HepG2 (cell line): ENCODE measurements around the gene BRPF1. TPM values are rescaled to one million over a fixed set of nuclear protein-coding genes. Genes with fewer than 3 reads are reported as not detected.

Experiments used
- ATAC-seq: fragments of 200-7000 bp; cut with Tn5 transposase; 3 replicates; pipeline ENCODE4 v1.9.1; 2020; ENCODE audit warnings: mild to moderate bottlenecking, moderate library complexity
- BruUV-seq: library from RNA; stranded (reverse); fragments of 400-500 nt; replicated peaks from 2 replicates; lab custom pipeline; 2021; lab: Mats Ljungman, UMichigan
- CTCF ChIA-PET: fragments of 300-600 bp; formaldehyde crosslinking; extraction: SDS; loops from one replicate; lab custom pipeline; 2021; ENCODE audit warnings: low total read pairs, inconsistent platforms, low intra/inter-chr PET ratio; lab: Yijun Ruan, JAX
- POLR2A ChIA-PET: fragments of 350-600 bp; sonication (Branson Sonifier 250); formaldehyde crosslinking; loops from one replicate; lab custom pipeline; 2020; ENCODE audit warnings: antibody characterized with exemption, inconsistent platforms; lab: Yijun Ruan, JAX
- DNase-seq: peaks from one replicate; pipeline ENCODE4 v3.0.0-alpha.2; 2015; ENCODE audit warnings: low spot score
- FAIRE-seq: peaks from 3 replicates; lab custom pipeline; 2011; peaks lifted over from hg19 to GRCh38; lab: Jason Lieb, UNC
- H2AFZ ChIP-seq: one replicate; pipeline ENCODE4 v1.6.1; 2011; ENCODE audit warnings: low read length, inconsistent platforms
- H3K27ac ChIP-seq: fragments of 300-600 bp; 3 replicates; pipeline ENCODE4 v1.8.0; 2011; ENCODE audit warnings: mixed run types, mild to moderate bottlenecking, mixed read lengths, low read length, inconsistent platforms; ENCODE audit not compliant: insufficient read depth; ENCODE audit errors: extremely low read length
- H3K27me3 ChIP-seq, 2 experiments: fragments of 200-600 bp in 1 of 2; 2 replicates in 1 of 2; 3 replicates in 1 of 2; pipeline versions ENCODE4 v1.6.0 to v1.8.0; 2011; ENCODE audit warnings: low read length in 2 of 2, mild to moderate bottlenecking in 2 of 2, moderate library complexity in 2 of 2, inconsistent platforms in 1 of 2; ENCODE audit not compliant: insufficient read depth in 2 of 2, control insufficient read depth in 1 of 2
- H3K36me3 ChIP-seq, 2 experiments: fragments of 200-600 bp in 1 of 2; replicated peaks in 1 of 2; 2 replicates in 1 of 2; 3 replicates in 1 of 2; pipeline versions ENCODE4 v1.5.1 to v1.8.0; 2011; ENCODE audit warnings: low read length in 2 of 2, inconsistent platforms in 1 of 2; ENCODE audit not compliant: insufficient read depth in 2 of 2, control insufficient read depth in 1 of 2
- H3K4me1 ChIP-seq: 2 replicates; pipeline ENCODE4 v1.5.1; 2012; ENCODE audit warnings: low read length, inconsistent platforms; ENCODE audit not compliant: insufficient read depth
- H3K4me2 ChIP-seq: 2 replicates; pipeline ENCODE4 v1.6.0; 2011; ENCODE audit warnings: low read depth, low read length, inconsistent platforms
- H3K4me3 ChIP-seq, 3 experiments: fragments of 200-600 bp in 1 of 3; sonication (generic), shearing (Covaris generic) in 1 of 3; replicated peaks in 1 of 3; 2 replicates each; pipeline ENCODE4 v1.5.1; 2011 to 2016; ENCODE audit warnings: low read length in 3 of 3, inconsistent platforms in 2 of 3, low read depth in 2 of 3, mild to moderate bottlenecking in 2 of 3, control low read depth in 1 of 3, mixed read lengths in 1 of 3; ENCODE audit not compliant: insufficient read depth in 1 of 3
- H3K79me2 ChIP-seq: one replicate; pipeline ENCODE4 v1.6.1; 2011; ENCODE audit warnings: low read length, inconsistent platforms; ENCODE audit not compliant: insufficient read depth
- H3K9ac ChIP-seq: 2 replicates; pipeline ENCODE4 v1.6.0; 2011; ENCODE audit warnings: mild to moderate bottlenecking, low read depth, low read length, inconsistent platforms; ENCODE audit not compliant: insufficient read depth
- H3K9me3 ChIP-seq: 2 replicates; pipeline ENCODE4 v1.5.1; 2012; ENCODE audit warnings: mild to moderate bottlenecking, low read length
- H4K20me1 ChIP-seq: 2 replicates; pipeline ENCODE4 v1.6.0; 2011; ENCODE audit warnings: inconsistent platforms, mild to moderate bottlenecking, low read length, moderate library complexity; ENCODE audit not compliant: insufficient read depth
- KLF13 ChIP-seq: sonication (generic); formaldehyde crosslinking; IDR thresholded peaks from 2 replicates; pipeline ENCODE4 v1.4.0; 2020; ENCODE audit warnings: mild to moderate bottlenecking, missing genetic modification reagents
- LBX2 ChIP-seq: sonication (generic); formaldehyde crosslinking; IDR thresholded peaks from 2 replicates; pipeline ENCODE4 v1.5.0; 2020; ENCODE audit warnings: missing genetic modification reagents, mild to moderate bottlenecking, borderline replicate concordance
- MYC ChIP-seq: sonication (generic); formaldehyde crosslinking; IDR thresholded peaks from 2 replicates; pipeline ENCODE4 v1.9.0; 2021; ENCODE audit warnings: missing genetic modification reagents, borderline replicate concordance
- PITX1 ChIP-seq: sonication (generic); formaldehyde crosslinking; IDR thresholded peaks from 2 replicates; pipeline ENCODE4 v1.5.1; 2020; ENCODE audit warnings: mild to moderate bottlenecking, missing genetic modification reagents
- SIN3B ChIP-seq: fragments of 150-350 bp; IDR thresholded peaks from 2 replicates; pipeline ENCODE4 v1.6.1; 2014; ENCODE audit warnings: low read length
- ZBTB21 ChIP-seq: sonication (generic); formaldehyde crosslinking; IDR thresholded peaks from 2 replicates; pipeline ENCODE4 v1.4.0; 2020; ENCODE audit warnings: missing genetic modification reagents
- ZBTB3 ChIP-seq: sonication (generic); formaldehyde crosslinking; IDR thresholded peaks from 2 replicates; pipeline ENCODE4 v1.4.0; 2020; ENCODE audit warnings: low read depth, mild to moderate bottlenecking, moderate library complexity, missing genetic modification reagents, borderline replicate concordance
- ZBTB4 ChIP-seq: sonication (generic); formaldehyde crosslinking; IDR thresholded peaks from 2 replicates; pipeline ENCODE4 v1.4.0; 2020; ENCODE audit warnings: missing genetic modification reagents, mild to moderate bottlenecking, borderline replicate concordance
- ZNF10 ChIP-seq: sonication (generic); formaldehyde crosslinking; IDR thresholded peaks from 2 replicates; pipeline ENCODE4 v1.4.0; 2020; ENCODE audit warnings: mild to moderate bottlenecking, low read depth, missing genetic modification reagents, borderline replicate concordance
- ZNF136 ChIP-seq: sonication (generic); formaldehyde crosslinking; IDR thresholded peaks from 2 replicates; pipeline ENCODE4 v1.8.1; 2022; ENCODE audit warnings: low read depth, mild to moderate bottlenecking, moderate library complexity, missing genetic modification reagents
- ZNF256 ChIP-seq: sonication (generic); formaldehyde crosslinking; conservative IDR thresholded peaks from 2 replicates; pipeline ENCODE4 v1.4.0; 2020; ENCODE audit warnings: missing genetic modification reagents
- ZNF3 ChIP-seq: IDR thresholded peaks from 2 replicates; pipeline ENCODE4 v1.7.0; 2017; ENCODE audit warnings: inconsistent platforms
- ZNF605 ChIP-seq: sonication (generic); formaldehyde crosslinking; IDR thresholded peaks from 2 replicates; pipeline ENCODE4 v1.8.0; 2022; ENCODE audit warnings: mild to moderate bottlenecking, missing genetic modification reagents
- ZNF878 ChIP-seq: sonication (generic); formaldehyde crosslinking; IDR thresholded peaks from 2 replicates; pipeline ENCODE4 v1.8.1; 2023; ENCODE audit warnings: mild to moderate bottlenecking, missing genetic modification reagents, moderate library complexity
- ZSCAN9 ChIP-seq: IDR thresholded peaks from 2 replicates; pipeline ENCODE4 v1.6.1; 2016; ENCODE audit warnings: borderline replicate concordance
- WGBS: methylation state at CpG from one replicate; pipeline ENCODE4 v1.1.6; 2017; ENCODE audit warnings: low lambda C conversion rate; 5-methylcytosine and 5-hydroxymethylcytosine counted together
- in situ Hi-C: cut with HindIII; loops from 2 replicates; pipeline ENCODE4 v1.10.0; 2017; ENCODE audit warnings: low pct_unique_long_range_greater_than_20kb; ENCODE audit not compliant: extremely low pct_ligation_motif_present
- intact Hi-C: fragments of 100-400 bp; cut with micrococcal nuclease; formaldehyde crosslinking; loops from one replicate; pipeline ENCODE4 v1.10.0; 2022; ENCODE audit not compliant: unreplicated experiment
- polyA plus RNA-seq, 8 experiments: library from polyadenylated mRNA; depleted of rRNA in 3 of 8; stranded (reverse) in 7 of 8; unstranded in 1 of 8; fragments of >200 nt; fragmentation: Illumina TruSeq in 4 of 8; extraction: Trizol in 4 of 8; gene quantifications; 2 replicates each; pipeline versions ENCODE4 v1.2.1 to v1.2.3, GENCODE V29; 2011 to 2016; ENCODE audit warnings: low read depth in 4 of 8, missing spikeins in 1 of 8, mixed read lengths in 1 of 8; ENCODE audit not compliant: insufficient read depth in 1 of 8
- total RNA-seq, 5 experiments: library from RNA; depleted of rRNA; stranded (reverse); fragments of >200 nt; fragmentation: Illumina TruSeq; extraction: Trizol; gene quantifications; 2 replicates each; pipeline ENCODE4 v1.2.3, GENCODE V29; 2016; ENCODE audit warnings: low read depth in 1 of 5
- TF ChIP-seq, protein P1 (sequence below): sonication (generic); formaldehyde crosslinking; IDR thresholded peaks from 2 replicates; pipeline ENCODE4 v1.4.0; 2020; ENCODE audit warnings: low read depth, missing genetic modification reagents

BRPF1 gene
- total and polyA plus RNA-seq, 2 of the 13 experiments (the other 11 are each of a cell fraction or from before 2014, with no cell fraction given) = 7.3 to 10.0 TPM

- H3K27ac ChIP-seq = no peak overlapping the region
- H3K9me3 ChIP-seq = no peaks in the 10 kb centered on the region
- no peak for FAIRE-seq
- peaks cover 30 to 83% of the 10 kb centered on the region in 2 experiments for H3K36me3 ChIP-seq
- 92% methylated on average over 2 of the region's 2 CpGs for WGBS
- no peak for TF ChIP-seq ZBTB3 (CRISPR knock-in tag)
- no peak for TF ChIP-seq ZBTB4
- no peak for TF ChIP-seq SIN3B
- no peak for TF ChIP-seq ZSCAN9 (CRISPR knock-in tag)
- TF ChIP-seq ZNF3 (CRISPR knock-in tag) = no peak
- no peak for TF ChIP-seq ZNF136
- TF ChIP-seq ZNF878 (CRISPR knock-in tag) = no peak
- no peak for TF ChIP-seq PITX1 (CRISPR knock-in tag)
- no peak for TF ChIP-seq ZNF605 (CRISPR knock-in tag)
- no peak for TF ChIP-seq ZNF10
- no peak for TF ChIP-seq ZBTB21 (CRISPR knock-in tag)
- TF ChIP-seq MYC (CRISPR knock-in tag) = no peak
- TF ChIP-seq, protein P1, sequence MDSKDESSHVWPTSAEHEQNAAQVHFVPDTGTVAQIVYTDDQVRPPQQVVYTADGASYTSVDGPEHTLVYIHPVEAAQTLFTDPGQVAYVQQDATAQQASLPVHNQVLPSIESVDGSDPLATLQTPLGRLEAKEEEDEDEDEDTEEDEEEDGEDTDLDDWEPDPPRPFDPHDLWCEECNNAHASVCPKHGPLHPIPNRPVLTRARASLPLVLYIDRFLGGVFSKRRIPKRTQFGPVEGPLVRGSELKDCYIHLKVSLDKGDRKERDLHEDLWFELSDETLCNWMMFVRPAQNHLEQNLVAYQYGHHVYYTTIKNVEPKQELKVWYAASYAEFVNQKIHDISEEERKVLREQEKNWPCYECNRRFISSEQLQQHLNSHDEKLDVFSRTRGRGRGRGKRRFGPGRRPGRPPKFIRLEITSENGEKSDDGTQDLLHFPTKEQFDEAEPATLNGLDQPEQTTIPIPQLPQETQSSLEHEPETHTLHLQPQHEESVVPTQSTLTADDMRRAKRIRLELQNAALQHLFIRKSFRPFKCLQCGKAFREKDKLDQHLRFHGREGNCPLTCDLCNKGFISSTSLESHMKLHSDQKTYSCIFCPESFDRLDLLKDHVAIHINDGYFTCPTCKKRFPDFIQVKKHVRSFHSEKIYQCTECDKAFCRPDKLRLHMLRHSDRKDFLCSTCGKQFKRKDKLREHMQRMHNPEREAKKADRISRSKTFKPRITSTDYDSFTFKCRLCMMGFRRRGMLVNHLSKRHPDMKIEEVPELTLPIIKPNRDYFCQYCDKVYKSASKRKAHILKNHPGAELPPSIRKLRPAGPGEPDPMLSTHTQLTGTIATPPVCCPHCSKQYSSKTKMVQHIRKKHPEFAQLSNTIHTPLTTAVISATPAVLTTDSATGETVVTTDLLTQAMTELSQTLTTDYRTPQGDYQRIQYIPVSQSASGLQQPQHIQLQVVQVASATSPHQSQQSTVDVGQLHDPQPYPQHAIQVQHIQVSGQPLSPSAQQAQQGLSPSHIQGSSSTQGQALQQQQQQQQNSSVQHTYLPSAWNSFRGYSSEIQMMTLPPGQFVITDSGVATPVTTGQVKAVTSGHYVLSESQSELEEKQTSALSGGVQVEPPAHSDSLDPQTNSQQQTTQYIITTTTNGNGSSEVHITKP = no peak
- TF ChIP-seq LBX2 = no peak
- TF ChIP-seq ZNF256 (CRISPR knock-in tag) = no peak
- TF ChIP-seq KLF13 (CRISPR knock-in tag) = no peak
- H3K79me2 ChIP-seq = peaks cover 24% of the 10 kb centered on the region
- no peak overlapping the region for H2AFZ ChIP-seq
- no peak overlapping the region for H3K4me2 ChIP-seq
- H4K20me1 ChIP-seq = peaks cover 6% of the 10 kb centered on the region
- H3K9ac ChIP-seq = no peak overlapping the region
- ATAC-seq = no peak
- BruUV-seq = no TSS peak
- POLR2A ChIA-PET = no interaction called here
- peaks cover 16% of the 10 kb centered on the region for H3K4me1 ChIP-seq
- no peak overlapping the region for H3K4me3 ChIP-seq
- CTCF ChIA-PET = no interaction called here
- no peaks in the 10 kb centered on the region; a peak in 1 of 5 replicates for H3K27me3 ChIP-seq
- no peak for DNase-seq
- intact Hi-C loops (no loop called here), in situ Hi-C loops (no loop called here)
Observed at GRCh38 chr3:9736831-9737230, 5.3 kb downstream of the BRPF1 start.
